Uterus (tissue), 4 donors: ENCODE measurements around the gene CAMTA1. TPM values are rescaled to one million over a fixed set of nuclear protein-coding genes. Genes with fewer than 3 reads are reported as not detected.

Source experiments
- DNase-seq, 2 donors: peaks; one replicate each; pipeline ENCODE4 v3.0.0-alpha.2; 2019 to 2020
- H3K27ac ChIP-seq, 2 donors: fragments of 200-600 bp; sonication (generic); 1 replicate in 1 of 2; 2 replicates in 1 of 2; pipeline ENCODE4 v1.5.1; 2016 to 2018
- H3K27me3 ChIP-seq, 2 donors: fragments of 200-600 bp; sonication (generic); one replicate each; pipeline ENCODE4 v1.5.1; 2018 to 2019; ENCODE audit warnings: control low read depth in 1 of 2
- H3K36me3 ChIP-seq, 2 donors: fragments of 200-600 bp; sonication (generic); one replicate each; pipeline ENCODE4 v1.5.1; 2019; ENCODE audit warnings: control low read depth in 1 of 2
- H3K4me1 ChIP-seq, 2 donors: fragments of 200-600 bp; sonication (generic); one replicate each; pipeline ENCODE4 v1.5.1; 2018 to 2019; ENCODE audit warnings: control low read depth in 1 of 2
- H3K4me3 ChIP-seq, 2 donors: fragments of 200-600 bp; sonication (generic); 1 replicate in 1 of 2; 2 replicates in 1 of 2; pipeline ENCODE4 v1.5.1; 2018 to 2019; ENCODE audit warnings: mild to moderate bottlenecking in 1 of 2
- H3K9me3 ChIP-seq, 2 donors: fragments of 200-600 bp; sonication (generic); one replicate each; pipeline ENCODE4 v1.5.1; 2019; ENCODE audit warnings: control low read depth in 1 of 2
- CTCF ChIP-seq, 4 experiments: fragments of 200-600 bp in 2 of 4; fragments of 450-650 bp in 2 of 4; sonication (generic) in 2 of 4; IDR thresholded peaks; one replicate each; pipeline ENCODE4 v1.5.1; 2016 to 2019; ENCODE audit warnings: antibody characterized with exemption in 4 of 4, mild to moderate bottlenecking in 2 of 4, moderate library complexity in 1 of 4
- POLR2A ChIP-seq, 2 donors: fragments of 450-650 bp; IDR thresholded peaks; one replicate each; pipeline ENCODE4 v1.6.1; 2016; ENCODE audit warnings: antibody characterized with exemption in 2 of 2, mild to moderate bottlenecking in 1 of 2, moderate library complexity in 1 of 2
- intact Hi-C: fragments of 100-400 bp; cut with DNase I; formaldehyde crosslinking; loops from one replicate; pipeline ENCODE4 v1.15.1; 2023; ENCODE audit warnings: low total_unique reads
- total RNA-seq, 4 donors: library from RNA; depleted of rRNA in 3 of 4; stranded (reverse); fragments of >200 nt in 3 of 4; gene quantifications; one replicate each; pipeline versions ENCODE4 v1.1.0 to v1.2.4, GENCODE V29; 2014 to 2023
- donor health status: DM: yes; HTN: yes; CAD: no.

Gene CAMTA1
- total RNA-seq, 4 donors from 2014 or later, result 29.7 to 427 (median 64.8) TPM

GRCh38 chr1:7657287-7658016 is 872.2 kb downstream of the CAMTA1 start:
- intact Hi-C loops, result no loop called here
- Histone ChIP-seq H3K4me1 (no peaks in the 10 kb centered on the region), H3K36me3 (no peaks in the 10 kb centered on the region), H3K9me3 (no peaks in the 10 kb centered on the region), H3K27me3 (no peaks in the 10 kb centered on the region), H3K27ac (no peak overlapping the region), H3K4me3 (no peak overlapping the region)
- DNase-seq, result no peak
- no peak for TF ChIP-seq POLR2A (IDR thresholded peaks at IDR 0.05)
- no peak for TF ChIP-seq CTCF (IDR thresholded peaks at IDR 0.05)

- DNase-seq, result no peak
- Histone ChIP-seq H3K4me1 (no peaks in the 10 kb centered on the region), H3K27ac (no peak overlapping the region), H3K4me3 (no peak overlapping the region), H3K27me3 (no peaks in the 10 kb centered on the region), H3K9me3 (no peaks in the 10 kb centered on the region), H3K36me3 (no peaks in the 10 kb centered on the region)
- TF ChIP-seq POLR2A (IDR thresholded peaks at IDR 0.05) (no peak), CTCF (IDR thresholded peaks at IDR 0.05) (no peak)
- intact Hi-C loops, result no loop called here
These were observed 872.8 kb downstream of the CAMTA1 start for GRCh38 chr1:7658099-7658498.

GRCh38 chr1:7659514-7659913 is 874.3 kb downstream of the CAMTA1 start:
- Histone ChIP-seq H3K9me3 (no peaks in the 10 kb centered on the region), H3K27ac (no peak overlapping the region), H3K36me3 (no peaks in the 10 kb centered on the region), H3K27me3 (no peaks in the 10 kb centered on the region), H3K4me1 (no peaks in the 10 kb centered on the region), H3K4me3 (no peak overlapping the region)
- TF ChIP-seq POLR2A (IDR thresholded peaks at IDR 0.05) (no peak), CTCF (IDR thresholded peaks at IDR 0.05) (no peak)
- intact Hi-C loops, result no loop called here
- DNase-seq, result no peak

GRCh38 chr1:7663451-7664146 is 878.3 kb downstream of the CAMTA1 start:
- Histone ChIP-seq H3K27me3 (no peaks in the 10 kb centered on the region), H3K27ac (no peak overlapping the region), H3K36me3 (no peaks in the 10 kb centered on the region), H3K9me3 (no peaks in the 10 kb centered on the region), H3K4me1 (no peaks in the 10 kb centered on the region), H3K4me3 (no peak overlapping the region)
- TF ChIP-seq CTCF (IDR thresholded peaks at IDR 0.05) (no peak), POLR2A (IDR thresholded peaks at IDR 0.05) (no peak)
- DNase-seq, result no peak
- intact Hi-C loops, result no loop called here

- no peaks in the 10 kb centered on the region for H3K36me3 ChIP-seq
- no peak for DNase-seq
- intact Hi-C loops, result no loop called here
These were observed 879.1 kb downstream of the CAMTA1 start for GRCh38 chr1:7664147-7664892.

More at GRCh38 chr1:7664147-7664892, 879.1 kb downstream of the CAMTA1 start:
- H3K4me3 ChIP-seq, result no peak overlapping the region
- no peak for TF ChIP-seq CTCF (IDR thresholded peaks at IDR 0.05)
- TF ChIP-seq POLR2A (IDR thresholded peaks at IDR 0.05), result no peak
- no peaks in the 10 kb centered on the region for H3K9me3 ChIP-seq
- H3K27ac ChIP-seq, result no peak overlapping the region
- H3K27me3 ChIP-seq, result no peaks in the 10 kb centered on the region
- no peaks in the 10 kb centered on the region for H3K4me1 ChIP-seq
